Measurements from ENCODE around the gene C19orf73. TPM values are rescaled to one million over a fixed set of nuclear protein-coding genes. Genes with fewer than 3 reads are reported as not detected.
A peak's percentile ranks its signal among the peaks of the same experiment; 100 is the strongest.

C19orf73 gene
- total RNA-seq, 1 donor from 2014 or later = 1.1 TPM

DNA sequence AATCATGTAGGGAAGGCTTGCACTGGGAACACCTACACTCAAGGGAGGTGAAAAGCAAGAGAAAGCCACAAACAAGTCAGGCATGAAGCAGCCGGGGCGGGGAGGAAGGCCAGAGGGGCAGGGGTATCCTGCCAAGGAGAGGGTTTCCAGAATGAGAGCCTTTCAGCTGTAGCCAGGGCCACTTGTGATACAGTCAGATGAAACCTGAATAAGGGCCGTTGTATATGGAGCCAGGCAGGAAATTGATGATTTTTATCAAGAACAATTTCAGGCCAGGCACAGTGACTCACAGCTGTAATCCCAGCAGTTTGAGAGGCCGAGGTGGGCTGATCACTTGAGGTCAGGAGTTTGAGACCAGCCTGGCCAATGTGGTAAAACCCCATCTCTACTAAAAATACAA is 43.0 kb upstream of the C19orf73 start:
- H3K27ac Mint-ChIP-seq (ENCODE audit: unreplicated experiment) = no peak overlapping the region
- DNase-seq (ENCODE audit: low spot score) = no peak
- H3K9me3 Mint-ChIP-seq (ENCODE audit: low read depth) = no peaks in the 10 kb centered on the region
- TF ChIP-seq, protein P1, sequence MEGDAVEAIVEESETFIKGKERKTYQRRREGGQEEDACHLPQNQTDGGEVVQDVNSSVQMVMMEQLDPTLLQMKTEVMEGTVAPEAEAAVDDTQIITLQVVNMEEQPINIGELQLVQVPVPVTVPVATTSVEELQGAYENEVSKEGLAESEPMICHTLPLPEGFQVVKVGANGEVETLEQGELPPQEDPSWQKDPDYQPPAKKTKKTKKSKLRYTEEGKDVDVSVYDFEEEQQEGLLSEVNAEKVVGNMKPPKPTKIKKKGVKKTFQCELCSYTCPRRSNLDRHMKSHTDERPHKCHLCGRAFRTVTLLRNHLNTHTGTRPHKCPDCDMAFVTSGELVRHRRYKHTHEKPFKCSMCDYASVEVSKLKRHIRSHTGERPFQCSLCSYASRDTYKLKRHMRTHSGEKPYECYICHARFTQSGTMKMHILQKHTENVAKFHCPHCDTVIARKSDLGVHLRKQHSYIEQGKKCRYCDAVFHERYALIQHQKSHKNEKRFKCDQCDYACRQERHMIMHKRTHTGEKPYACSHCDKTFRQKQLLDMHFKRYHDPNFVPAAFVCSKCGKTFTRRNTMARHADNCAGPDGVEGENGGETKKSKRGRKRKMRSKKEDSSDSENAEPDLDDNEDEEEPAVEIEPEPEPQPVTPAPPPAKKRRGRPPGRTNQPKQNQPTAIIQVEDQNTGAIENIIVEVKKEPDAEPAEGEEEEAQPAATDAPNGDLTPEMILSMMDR (IDR thresholded peaks at IDR 0.05) = no peak
- H3K36me3 Mint-ChIP-seq (ENCODE audit: low read depth) = peaks cover 10% of the 10 kb centered on the region
- H3K4me3 Mint-ChIP-seq (ENCODE audit: unreplicated experiment) = no peak overlapping the region
- H3K27me3 Mint-ChIP-seq (ENCODE audit: low read depth) = no peaks in the 10 kb centered on the region
- H3K4me1 Mint-ChIP-seq (ENCODE audit: low read depth) = peaks cover 23% of the 10 kb centered on the region

DNA sequence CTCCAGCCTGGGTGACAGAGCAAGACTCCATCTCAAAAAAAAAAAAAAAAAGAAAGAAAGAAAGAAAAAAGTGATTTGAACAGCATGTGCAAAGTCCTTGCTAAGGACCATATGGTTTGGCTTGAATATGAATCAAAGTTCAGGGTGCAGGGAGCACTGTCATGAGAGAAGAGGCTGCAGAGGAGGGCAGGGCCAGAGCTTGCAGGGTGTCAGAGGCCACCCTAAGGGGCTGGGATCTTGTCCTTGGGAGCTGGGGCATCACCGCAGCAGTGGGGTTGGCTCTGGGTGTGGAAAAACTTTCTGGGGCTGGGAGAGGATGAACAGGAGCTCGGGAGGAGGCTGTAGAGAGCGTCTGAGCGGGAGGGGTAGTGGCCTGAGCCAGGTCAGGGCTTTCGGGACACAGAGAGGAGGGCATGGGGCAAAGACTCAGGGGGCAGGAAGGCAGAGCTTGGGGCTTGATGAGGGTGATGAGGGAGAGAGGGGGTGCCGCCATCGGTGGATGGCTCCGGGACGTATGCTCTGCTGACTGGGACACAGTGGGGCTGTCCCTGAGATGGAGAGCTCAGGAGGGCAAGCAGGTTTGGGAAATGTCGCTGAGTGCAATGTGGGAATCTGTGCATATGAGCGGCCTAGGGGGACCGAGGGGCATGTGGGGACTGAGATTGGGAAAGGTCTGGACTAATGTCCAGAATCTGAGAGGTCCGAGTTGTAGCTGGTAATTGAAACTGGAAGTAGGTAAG is 41.7 kb upstream of the C19orf73 start:
- TF ChIP-seq, protein P1 (IDR thresholded peaks at IDR 0.05) = no peak
- DNase-seq (ENCODE audit: low spot score) = no peak
- Mint-ChIP-seq H3K36me3 (ENCODE audit: low read depth) (peaks cover 10% of the 10 kb centered on the region), H3K27ac (ENCODE audit: unreplicated experiment) (no peak overlapping the region), H3K9me3 (ENCODE audit: low read depth) (no peaks in the 10 kb centered on the region), H3K4me3 (ENCODE audit: unreplicated experiment) (no peak overlapping the region), H3K4me1 (ENCODE audit: low read depth) (peaks cover 25% of the 10 kb centered on the region), H3K27me3 (ENCODE audit: low read depth) (peaks cover 3% of the 10 kb centered on the region)

DNA sequence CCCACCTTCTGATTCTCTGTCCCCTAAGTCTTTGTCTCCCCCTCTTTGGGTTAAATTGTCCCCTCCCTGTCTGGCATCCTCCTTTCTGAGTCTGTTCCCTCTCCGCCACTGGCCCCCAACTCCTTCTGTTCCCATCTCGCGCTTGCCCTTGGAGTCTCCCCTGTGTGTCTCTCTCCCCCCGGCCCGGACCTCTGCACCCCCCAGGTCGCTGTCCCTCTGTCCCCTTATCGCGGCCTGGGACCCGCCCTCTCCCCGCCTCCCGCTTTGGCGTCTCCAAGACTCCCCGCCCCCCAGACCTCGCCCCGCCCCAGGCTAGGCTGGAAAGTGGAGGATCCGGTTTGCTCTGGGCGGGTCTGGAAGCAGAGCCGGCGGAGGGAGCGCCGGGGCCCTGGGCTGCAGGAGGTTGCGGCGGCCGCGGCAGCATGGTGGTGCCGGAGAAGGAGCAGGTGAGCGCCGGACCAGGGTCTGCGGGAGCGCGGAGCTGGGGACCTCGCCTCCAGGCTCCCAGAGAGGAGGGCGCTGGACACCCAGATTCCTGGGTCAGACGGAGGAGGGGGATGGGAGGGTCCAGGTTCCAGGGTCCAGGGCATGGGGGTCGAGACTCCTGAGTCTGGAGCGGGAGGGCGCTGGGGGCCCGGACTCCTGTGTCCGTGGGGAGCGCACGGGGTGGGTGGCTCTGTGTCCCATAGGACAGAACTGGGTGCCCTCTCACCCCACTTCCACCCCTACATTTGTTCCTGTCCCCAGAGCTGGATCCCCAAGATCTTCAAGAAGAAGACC is 38.7 kb upstream of the C19orf73 start, which contains the start of gene TRPM4:
Gene TRPM4 (plus strand): TSS at position 348 of the 780 bp plus-strand sequence. CDS start 75 bp downstream, at position 423.
- TF ChIP-seq, protein P1 (IDR thresholded peaks at IDR 0.05) = no peak
- DNase-seq (ENCODE audit: low spot score) = no peak
- H3K4me3 Mint-ChIP-seq (ENCODE audit: unreplicated experiment) = peak within 1 kb of the TSS; percentile 77
- H3K36me3 Mint-ChIP-seq (ENCODE audit: low read depth) = peaks cover 12% of the 10 kb centered on the region
- H3K27ac Mint-ChIP-seq (ENCODE audit: unreplicated experiment) = peak within 1 kb of the TSS; percentile 88
- peaks cover 3% of the 10 kb centered on the region for H3K9me3 Mint-ChIP-seq (ENCODE audit: low read depth)
- peaks cover 3% of the 10 kb centered on the region for H3K27me3 Mint-ChIP-seq (ENCODE audit: low read depth)
- peaks cover 19% of the 10 kb centered on the region for H3K4me1 Mint-ChIP-seq (ENCODE audit: low read depth)

DNA sequence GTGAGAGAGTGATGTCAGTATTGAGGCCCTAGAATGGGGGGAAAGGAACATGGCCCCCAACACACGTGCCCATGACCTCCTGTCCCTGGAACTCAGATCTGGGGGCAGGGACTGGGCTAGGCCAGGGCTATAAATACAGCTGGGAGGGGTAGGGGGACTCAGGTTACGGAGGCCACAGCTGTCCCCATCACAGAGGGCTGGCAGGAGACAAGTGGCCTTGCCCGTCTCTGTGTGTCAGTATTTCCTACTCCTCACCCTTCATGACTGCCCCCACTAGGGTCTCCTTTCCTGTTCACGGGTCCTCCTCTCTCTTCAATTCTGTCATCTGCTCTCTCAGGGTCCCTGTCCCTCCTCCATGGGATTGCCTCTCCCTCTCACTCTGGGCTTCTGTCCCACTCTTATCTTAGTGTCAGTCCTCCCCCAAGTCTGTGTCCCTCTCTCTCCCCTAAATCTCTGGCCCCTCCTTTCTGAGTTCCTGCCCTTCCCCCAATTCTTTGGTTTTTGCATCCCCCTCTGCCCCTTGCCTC is 36.9 kb upstream of the C19orf73 start:
- H3K9me3 Mint-ChIP-seq (ENCODE audit: low read depth) = peaks cover 3% of the 10 kb centered on the region
- peaks cover 3% of the 10 kb centered on the region for H3K27me3 Mint-ChIP-seq (ENCODE audit: low read depth)
- no peak overlapping the region for H3K4me3 Mint-ChIP-seq (ENCODE audit: unreplicated experiment)
- peaks cover 10% of the 10 kb centered on the region for H3K36me3 Mint-ChIP-seq (ENCODE audit: low read depth)
- DNase-seq (ENCODE audit: low spot score) = no peak
- H3K4me1 Mint-ChIP-seq (ENCODE audit: low read depth) = peaks cover 24% of the 10 kb centered on the region
- TF ChIP-seq, protein P1 (IDR thresholded peaks at IDR 0.05) = no peak
- H3K27ac Mint-ChIP-seq (ENCODE audit: unreplicated experiment) = no peak overlapping the region

All from chondrocyte (in vitro differentiated cells).